ENCODE data around the gene DPP4. TPM values are rescaled to one million over a fixed set of nuclear protein-coding genes. Genes with fewer than 3 reads are reported as not detected.

DPP4 gene
- total and polyA plus RNA-seq, 9 donors = 6.3 to 20.2 (median 12.5) TPM

DNA sequence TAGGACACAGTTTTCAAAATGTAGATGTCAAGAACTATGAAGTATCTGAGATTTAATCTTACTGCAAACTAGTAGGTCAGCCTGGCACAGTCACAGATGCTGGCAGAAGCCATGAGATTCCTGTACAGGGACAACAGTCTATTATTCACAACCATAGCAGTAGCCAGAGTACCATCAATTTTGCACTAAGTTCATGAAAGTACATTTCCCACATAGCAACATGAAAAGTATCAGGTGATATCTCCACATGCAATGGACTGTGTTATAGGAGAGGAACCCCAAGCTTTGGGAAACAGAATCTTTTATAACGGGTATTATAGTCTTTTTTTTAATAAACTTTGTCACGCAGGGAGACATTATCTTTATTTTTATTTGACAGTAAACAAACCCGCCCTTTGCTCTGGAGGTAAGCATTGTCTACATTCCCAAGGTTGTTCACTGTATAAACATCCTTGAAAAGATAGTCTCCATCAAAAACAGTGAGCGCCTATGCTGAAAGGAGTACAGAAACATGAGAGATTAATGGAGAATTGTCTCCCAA, 33.4 kb upstream of the DPP4 start:
- Histone ChIP-seq H3K4me3 (ENCODE audit: low read length) (no peak overlapping the region), H3K4me1 (ENCODE audit: control insufficient read depth, insufficient read depth, low read length) (no peaks in the 10 kb centered on the region), H3K27me3 (ENCODE audit: control insufficient read depth, insufficient read depth, low read length) (no peaks in the 10 kb centered on the region), H3K27ac (ENCODE audit: low read length) (no peak overlapping the region), H3K36me3 (ENCODE audit: control insufficient read depth, insufficient read depth, low read length) (no peaks in the 10 kb centered on the region), H3K9me3 (replicated peaks; ENCODE audit: control insufficient read depth, low read depth, low read length) (no peaks in the 10 kb centered on the region)
- DNase-seq = no peak
- no CpG with 5 or more reads among the region's 4 CpGs for WGBS (ENCODE audit: insufficient coverage)

DNA sequence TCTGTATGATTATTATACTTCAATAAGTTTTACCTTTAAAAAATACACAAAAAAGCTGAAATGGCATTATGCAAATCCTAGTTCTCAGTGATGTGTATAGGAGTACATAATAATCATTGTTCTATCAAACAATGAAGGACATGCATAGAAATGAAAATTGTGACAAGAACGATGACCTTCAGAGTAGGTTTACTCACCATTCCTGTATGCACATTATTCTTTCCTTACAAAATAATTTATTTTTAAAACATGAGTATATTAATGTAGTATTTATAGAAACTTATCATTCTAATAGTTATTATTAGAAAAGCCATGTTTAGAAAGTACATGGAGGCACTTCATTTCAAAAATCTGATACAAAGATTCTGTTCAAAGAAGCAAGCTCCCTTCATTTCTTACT, 32.7 kb upstream of the DPP4 start:
- Histone ChIP-seq H3K36me3 (ENCODE audit: control insufficient read depth, insufficient read depth, low read length) (no peaks in the 10 kb centered on the region), H3K27ac (ENCODE audit: low read length) (no peak overlapping the region), H3K27me3 (ENCODE audit: control insufficient read depth, insufficient read depth, low read length) (no peaks in the 10 kb centered on the region), H3K4me1 (ENCODE audit: control insufficient read depth, insufficient read depth, low read length) (no peaks in the 10 kb centered on the region), H3K4me3 (ENCODE audit: low read length) (no peak overlapping the region), H3K9me3 (replicated peaks; ENCODE audit: control insufficient read depth, low read depth, low read length) (no peaks in the 10 kb centered on the region)
- DNase-seq = no peak
- no CpG with 5 or more reads among the region's 1 CpG for WGBS (ENCODE audit: insufficient coverage)

DNA sequence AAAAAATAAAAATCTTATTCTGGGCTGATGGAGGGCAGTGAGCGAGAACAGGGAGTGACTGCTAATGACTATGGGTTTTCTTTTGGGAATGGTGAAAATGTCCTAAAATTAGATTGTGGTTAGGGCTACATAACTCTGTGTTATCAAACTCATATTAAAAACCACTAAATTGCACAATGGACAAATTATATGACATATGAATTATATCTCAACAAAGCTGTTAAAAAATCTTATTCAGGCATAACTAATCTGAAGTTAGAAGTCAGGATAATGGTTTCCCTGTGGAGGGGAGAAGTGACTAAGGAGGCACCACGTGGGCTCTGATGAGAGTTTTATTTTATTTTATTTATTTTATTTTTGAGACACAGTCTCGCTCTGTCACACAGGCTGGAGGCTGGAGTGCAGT, 32.1 kb upstream of the DPP4 start:
- DNase-seq = no peak
- Histone ChIP-seq H3K4me3 (ENCODE audit: low read length) (no peak overlapping the region), H3K9me3 (replicated peaks; ENCODE audit: control insufficient read depth, low read depth, low read length) (no peaks in the 10 kb centered on the region), H3K27me3 (ENCODE audit: control insufficient read depth, insufficient read depth, low read length) (no peaks in the 10 kb centered on the region), H3K36me3 (ENCODE audit: control insufficient read depth, insufficient read depth, low read length) (no peaks in the 10 kb centered on the region), H3K4me1 (ENCODE audit: control insufficient read depth, insufficient read depth, low read length) (no peaks in the 10 kb centered on the region), H3K27ac (ENCODE audit: low read length) (no peak overlapping the region)
- 89% methylated on average over 1 of the region's 3 CpGs for WGBS (ENCODE audit: insufficient coverage)

DNA sequence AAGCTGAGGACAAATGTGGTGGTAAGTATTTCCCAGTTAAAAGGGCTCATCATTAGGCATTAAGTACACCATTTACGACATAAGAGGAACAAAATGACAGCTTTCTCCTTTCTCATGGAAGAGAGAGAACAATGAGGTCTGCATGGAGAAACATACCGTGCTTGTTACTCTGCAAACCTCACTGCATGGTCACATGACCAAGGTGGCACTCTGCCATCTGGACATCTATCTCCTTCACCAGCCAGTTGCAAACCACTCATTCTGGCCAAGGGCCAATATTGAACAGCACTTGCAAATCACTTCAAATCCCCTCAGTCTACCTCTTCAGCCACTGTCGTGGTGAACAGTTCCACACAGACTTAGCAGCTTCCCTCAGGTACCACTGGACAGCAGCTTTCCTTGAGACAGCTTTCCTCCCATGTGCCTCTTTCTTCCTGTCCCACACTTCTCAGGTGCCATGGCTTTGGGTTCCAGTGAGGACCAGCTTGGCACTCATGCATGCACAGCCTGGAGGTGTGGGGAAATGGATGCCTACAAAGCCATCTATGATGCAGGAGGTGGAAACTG, 29.5 kb upstream of the DPP4 start:
- no peaks in the 10 kb centered on the region for H3K27me3 ChIP-seq (ENCODE audit: control insufficient read depth, insufficient read depth, low read length)

DNA sequence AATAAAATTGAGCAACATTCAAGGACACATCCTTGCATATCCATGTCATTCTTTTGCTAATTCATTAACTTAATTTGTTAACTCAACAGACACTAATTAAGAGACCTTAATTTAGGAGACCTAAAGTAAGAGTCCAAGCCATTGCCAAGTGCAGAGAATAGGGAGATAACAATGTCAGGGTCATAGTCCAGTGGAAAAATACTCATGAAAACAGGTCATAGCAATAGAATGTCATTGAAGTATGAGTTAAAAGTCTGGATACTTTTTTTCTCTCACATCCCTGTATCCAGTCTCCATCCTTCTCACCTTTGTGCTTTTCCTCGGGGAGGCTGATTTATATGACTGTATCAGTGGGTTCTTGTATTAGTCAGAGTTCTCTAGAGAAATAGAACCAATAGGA, 26.6 kb upstream of the DPP4 start:
- no peaks in the 10 kb centered on the region for H3K27me3 ChIP-seq (ENCODE audit: control insufficient read depth, insufficient read depth, low read length)
- no peak overlapping the region for H3K27ac ChIP-seq (ENCODE audit: low read length)
- WGBS (ENCODE audit: insufficient coverage) = no CpG with 5 or more reads among the region's 1 CpG
- H3K9me3 ChIP-seq (replicated peaks; ENCODE audit: control insufficient read depth, low read depth, low read length) = no peaks in the 10 kb centered on the region
- DNase-seq = no peak
- H3K36me3 ChIP-seq (ENCODE audit: control insufficient read depth, insufficient read depth, low read length) = no peaks in the 10 kb centered on the region
- no peak overlapping the region for H3K4me3 ChIP-seq (ENCODE audit: low read length)
- H3K4me1 ChIP-seq (ENCODE audit: control insufficient read depth, insufficient read depth, low read length) = no peaks in the 10 kb centered on the region

More for the DNA sequence above, 29.5 kb upstream of the DPP4 start:
- no peak overlapping the region for H3K27ac ChIP-seq (ENCODE audit: low read length)
- no peaks in the 10 kb centered on the region for H3K36me3 ChIP-seq (ENCODE audit: control insufficient read depth, insufficient read depth, low read length)
- H3K4me3 ChIP-seq (ENCODE audit: low read length) = no peak overlapping the region
- no peaks in the 10 kb centered on the region for H3K4me1 ChIP-seq (ENCODE audit: control insufficient read depth, insufficient read depth, low read length)
- WGBS (ENCODE audit: insufficient coverage) = 49% methylated on average over 2 of the region's 3 CpGs
- DNase-seq = no peak
- no peaks in the 10 kb centered on the region for H3K9me3 ChIP-seq (replicated peaks; ENCODE audit: control insufficient read depth, low read depth, low read length)

DNA sequence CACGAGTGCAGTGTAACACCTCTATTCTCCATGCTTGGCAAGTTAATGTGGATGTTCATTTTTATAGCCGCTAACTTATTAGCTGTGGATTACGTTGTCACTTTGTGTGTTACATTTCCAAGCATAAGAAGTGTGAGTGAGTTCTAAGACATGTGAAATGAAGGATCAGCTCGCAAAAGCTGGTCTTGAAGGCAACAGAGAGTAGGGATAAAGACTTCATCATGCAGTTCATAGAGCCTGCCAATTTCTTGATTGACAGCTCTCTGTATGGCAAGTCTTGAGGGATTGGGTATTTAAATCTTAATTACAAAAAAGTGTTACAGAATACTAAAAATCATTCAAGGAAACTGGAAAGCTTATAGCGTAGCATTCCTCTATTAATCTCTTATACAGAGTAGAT, 25.8 kb upstream of the DPP4 start:
- H3K9me3 ChIP-seq (replicated peaks; ENCODE audit: control insufficient read depth, low read depth, low read length) = no peaks in the 10 kb centered on the region
- no peak overlapping the region for H3K27ac ChIP-seq (ENCODE audit: low read length)
- no peaks in the 10 kb centered on the region for H3K27me3 ChIP-seq (ENCODE audit: control insufficient read depth, insufficient read depth, low read length)
- no peak overlapping the region for H3K4me3 ChIP-seq (ENCODE audit: low read length)
- 93% methylated on average over 2 of the region's 5 CpGs for WGBS (ENCODE audit: insufficient coverage)
- no peaks in the 10 kb centered on the region for H3K36me3 ChIP-seq (ENCODE audit: control insufficient read depth, insufficient read depth, low read length)
- DNase-seq = no peak
- H3K4me1 ChIP-seq (ENCODE audit: control insufficient read depth, insufficient read depth, low read length) = no peaks in the 10 kb centered on the region

DNA sequence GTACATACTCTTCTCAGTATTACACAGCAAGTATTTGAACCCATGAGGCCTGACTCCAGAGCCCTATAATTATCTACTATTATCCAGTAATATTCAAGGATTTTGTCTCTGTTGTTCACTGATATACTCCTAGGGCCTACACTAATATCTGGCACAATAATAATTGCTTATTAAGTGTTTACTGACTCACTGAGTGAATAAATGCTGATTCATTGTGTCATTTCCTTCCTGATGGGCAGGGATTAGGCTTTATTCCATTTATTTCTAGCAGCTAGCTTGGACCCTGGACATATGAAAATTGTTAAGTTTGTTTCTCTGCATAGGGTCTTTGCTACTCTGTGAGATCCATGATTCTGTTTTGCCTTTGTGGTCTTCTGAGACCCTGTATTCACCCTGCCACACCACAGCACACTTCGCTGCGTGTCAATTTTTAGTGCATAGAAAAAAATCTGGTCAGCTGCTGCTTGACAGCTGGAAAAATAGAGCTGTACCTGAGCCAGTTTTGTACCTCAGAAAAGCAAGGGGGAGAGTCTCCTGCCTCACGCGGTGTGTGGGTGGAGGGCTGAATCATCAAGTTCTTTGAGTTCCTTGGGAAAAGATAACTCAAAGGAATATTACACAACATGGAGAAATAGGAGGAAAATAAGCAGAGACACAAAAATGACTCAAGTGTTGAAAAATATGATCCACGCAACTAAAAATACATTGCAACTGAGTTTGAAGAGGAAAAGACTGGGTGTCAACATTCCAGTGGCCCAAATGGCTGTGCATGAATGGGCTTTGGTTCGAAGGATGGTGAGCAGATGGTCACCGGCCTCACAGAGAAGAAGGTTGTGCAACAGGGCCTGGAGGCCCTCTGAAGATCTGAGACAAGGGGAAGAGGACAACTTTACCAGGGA, 18.9 kb upstream of the DPP4 start:
- H3K27me3 ChIP-seq (ENCODE audit: control insufficient read depth, insufficient read depth, low read length) = no peaks in the 10 kb centered on the region
- WGBS (ENCODE audit: insufficient coverage) = 55% methylated on average over 5 of the region's 7 CpGs
- no peak for DNase-seq

DNA sequence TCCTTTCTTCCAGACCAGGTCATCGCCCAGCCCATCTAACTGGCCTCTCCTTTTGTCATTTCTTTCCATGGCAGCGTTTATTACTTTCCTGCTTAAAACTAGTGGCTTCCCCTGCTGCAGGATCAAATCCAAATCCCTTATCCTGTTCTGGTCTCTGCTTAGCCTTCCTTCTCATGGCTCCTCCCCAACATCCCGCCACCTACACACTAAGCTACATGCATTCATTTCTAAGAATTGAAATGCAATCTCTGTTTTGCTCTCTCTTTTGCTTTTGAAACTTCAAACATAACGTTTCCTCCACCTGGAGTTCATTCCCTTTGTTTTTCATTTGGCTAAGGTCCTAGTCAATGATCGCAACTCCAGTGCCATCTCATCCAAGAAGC, 18.0 kb upstream of the DPP4 start:
- Histone ChIP-seq H3K9me3 (replicated peaks; ENCODE audit: control insufficient read depth, low read depth, low read length) (no peaks in the 10 kb centered on the region), H3K27ac (ENCODE audit: low read length) (no peak overlapping the region), H3K4me3 (ENCODE audit: low read length) (no peak overlapping the region), H3K27me3 (ENCODE audit: control insufficient read depth, insufficient read depth, low read length) (no peaks in the 10 kb centered on the region), H3K36me3 (ENCODE audit: control insufficient read depth, insufficient read depth, low read length) (no peaks in the 10 kb centered on the region), H3K4me1 (ENCODE audit: control insufficient read depth, insufficient read depth, low read length) (no peaks in the 10 kb centered on the region)
- 59% methylated on average over 5 of the region's 5 CpGs for WGBS (ENCODE audit: insufficient coverage)
- no peak for DNase-seq

More for the DNA sequence above, 18.9 kb upstream of the DPP4 start:
- H3K4me3 ChIP-seq (ENCODE audit: low read length) = no peak overlapping the region
- no peaks in the 10 kb centered on the region for H3K4me1 ChIP-seq (ENCODE audit: control insufficient read depth, insufficient read depth, low read length)
- no peaks in the 10 kb centered on the region for H3K9me3 ChIP-seq (replicated peaks; ENCODE audit: control insufficient read depth, low read depth, low read length)
- no peak overlapping the region for H3K27ac ChIP-seq (ENCODE audit: low read length)
- H3K36me3 ChIP-seq (ENCODE audit: control insufficient read depth, insufficient read depth, low read length) = no peaks in the 10 kb centered on the region

DNA sequence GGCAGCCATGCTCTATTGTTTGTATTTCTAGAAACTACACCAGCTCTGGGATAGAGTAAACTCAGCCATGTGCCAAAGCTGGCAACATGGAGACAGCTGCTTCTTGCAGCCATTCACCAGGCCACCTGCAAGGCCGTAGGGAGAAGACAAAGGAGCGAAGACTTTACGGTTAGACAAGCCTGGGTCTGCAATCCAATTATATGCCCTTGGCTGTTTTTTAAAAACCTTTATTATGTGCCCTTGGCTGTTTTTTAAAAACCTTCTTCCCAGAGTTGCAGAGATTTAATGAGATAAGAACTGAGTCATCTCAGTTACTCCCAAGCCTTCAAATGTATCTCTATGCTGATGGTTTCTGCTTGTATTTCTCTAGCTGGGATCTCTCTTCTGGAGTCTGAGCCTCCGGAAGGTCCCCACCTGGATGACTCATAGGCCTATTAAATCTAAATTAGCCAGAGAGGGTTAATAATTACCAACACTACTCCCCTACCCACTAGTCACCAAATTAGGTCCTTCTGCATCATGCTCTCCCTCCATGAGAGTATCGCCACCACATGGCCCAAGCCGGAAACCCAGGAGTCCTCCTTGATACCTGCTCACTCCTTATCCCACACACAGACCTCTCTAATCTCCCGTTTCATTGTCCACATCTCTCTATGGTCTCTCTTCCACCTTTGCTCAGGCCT, 17.5 kb upstream of the DPP4 start:
- DNase-seq = no peak
- Histone ChIP-seq H3K36me3 (ENCODE audit: control insufficient read depth, insufficient read depth, low read length) (no peaks in the 10 kb centered on the region), H3K4me3 (ENCODE audit: low read length) (no peak overlapping the region), H3K27me3 (ENCODE audit: control insufficient read depth, insufficient read depth, low read length) (no peaks in the 10 kb centered on the region), H3K27ac (ENCODE audit: low read length) (no peak overlapping the region), H3K9me3 (replicated peaks; ENCODE audit: control insufficient read depth, low read depth, low read length) (no peaks in the 10 kb centered on the region), H3K4me1 (ENCODE audit: control insufficient read depth, insufficient read depth, low read length) (no peaks in the 10 kb centered on the region)
- WGBS (ENCODE audit: insufficient coverage) = 79% methylated on average over 7 of the region's 7 CpGs

DNA sequence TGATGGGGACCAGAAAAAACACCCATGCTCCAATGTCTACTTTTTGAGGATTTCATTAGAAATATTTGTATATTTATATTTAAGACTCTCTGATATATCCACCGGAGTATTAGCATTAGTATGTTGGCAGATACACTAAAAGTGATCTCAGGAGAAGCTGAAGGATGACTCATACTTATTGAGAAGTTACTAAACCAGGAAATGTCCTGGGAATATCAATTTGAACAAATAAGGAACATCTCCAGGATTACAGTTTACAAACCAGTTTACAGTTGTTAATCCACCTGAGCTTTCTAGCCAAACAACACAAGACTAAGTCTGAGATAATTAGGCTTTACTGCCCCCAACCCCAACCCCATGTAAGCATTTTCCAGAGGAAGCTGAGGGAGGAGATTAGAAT, 16.1 kb upstream of the DPP4 start:
- no peaks in the 10 kb centered on the region for H3K4me1 ChIP-seq (ENCODE audit: control insufficient read depth, insufficient read depth, low read length)
- WGBS (ENCODE audit: insufficient coverage) = no CpG with 5 or more reads among the region's 1 CpG
- DNase-seq = peak; percentile 37

More for the DNA sequence above, 16.1 kb upstream of the DPP4 start:
- H3K27me3 ChIP-seq (ENCODE audit: control insufficient read depth, insufficient read depth, low read length) = no peaks in the 10 kb centered on the region
- no peak overlapping the region for H3K27ac ChIP-seq (ENCODE audit: low read length)
- no peak overlapping the region for H3K4me3 ChIP-seq (ENCODE audit: low read length)
- H3K36me3 ChIP-seq (ENCODE audit: control insufficient read depth, insufficient read depth, low read length) = no peaks in the 10 kb centered on the region
- no peaks in the 10 kb centered on the region for H3K9me3 ChIP-seq (replicated peaks; ENCODE audit: control insufficient read depth, low read depth, low read length)

Measured in muscle of leg (tissue), 11 donors.